ENCODE results near the gene REG1B. TPM values are rescaled to one million over a fixed set of nuclear protein-coding genes. Genes with fewer than 3 reads are reported as not detected.
A peak's percentile ranks its signal among the peaks of the same experiment; 100 is the strongest.

The REG1B gene
- total RNA-seq (2014; rRNA removed; shearing (Covaris generic)) (not detected in 2 replicates), total RNA-seq (2022) (not detected in 2 replicates), Bru-seq, nascent RNA (not detected), BruChase-seq, experiment 1, labeled RNA remaining after a 6-hour chase (not detected), BruChase-seq, experiment 2, labeled RNA remaining after a 2-hour chase (not detected)
- long read RNA-seq, result 0 reads

GRCh38 chr2:79087785-79088364, at the start of gene REG1B:
REG1B (minus strand) TSS chr2:79087993; CDS start chr2:79087612, 381 bp downstream.
- Histone ChIP-seq H3K79me2 (ENCODE audit: insufficient read depth, low read depth, low read length) (no peaks in the 10 kb centered on the region), H3K9me2 (ENCODE audit: insufficient read depth, low read length) (no peaks in the 10 kb centered on the region), H3K4me2 (ENCODE audit: low read length) (no peak within 1 kb of the TSS), H3K4me3 (ENCODE audit: low read depth, low read length, poor library complexity, severe bottlenecking) (no peak within 1 kb of the TSS), H4K20me1 (ENCODE audit: insufficient read depth, low read length) (no peaks in the 10 kb centered on the region), H2AFZ (ENCODE audit: low read length) (no peak within 1 kb of the TSS), H3K4me1 (ENCODE audit: insufficient read depth, low read length, poor library complexity, severe bottlenecking) (no peaks in the 10 kb centered on the region), H3K36me3 (ENCODE audit: insufficient read depth, low read length) (no peaks in the 10 kb centered on the region), H3K9me3 (ENCODE audit: low read length) (no peaks in the 10 kb centered on the region), H3K27ac (ENCODE audit: low read depth, low read length, poor library complexity, severe bottlenecking) (no peak within 1 kb of the TSS)
- intact Hi-C loops (cut with micrococcal nuclease; ENCODE audit: unreplicated experiment), result no loop called here
- CTCF ChIA-PET (ENCODE audit: unreplicated experiment), result no interaction called here
- TF ChIP-seq CTCF (conservative IDR thresholded peaks at IDR 0.05; ENCODE audit: low read length), result no peak
- TF ChIP-seq EZH2phosphoT487 (IDR thresholded peaks at IDR 0.05; ENCODE audit: borderline replicate concordance, low read depth, low read length), result no peak
- BruUV-seq (replicated peaks), result no TSS peak
- DNase-seq (ENCODE audit: low spot score), result no peak
- POLR2A ChIA-PET, result interaction anchor here (0.6 to 0.9 kb wide), 3 partner anchors 12 to 1449 kb away, joined by 3 read pairs; no protein-coding TSS in a partner anchor

- Histone ChIP-seq H3K9me3 (ENCODE audit: low read length) (no peaks in the 10 kb centered on the region), H3K4me1 (ENCODE audit: insufficient read depth, low read length, poor library complexity, severe bottlenecking) (no peaks in the 10 kb centered on the region), H3K9me2 (ENCODE audit: insufficient read depth, low read length) (no peaks in the 10 kb centered on the region), H3K79me2 (ENCODE audit: insufficient read depth, low read depth, low read length) (no peaks in the 10 kb centered on the region), H3K36me3 (ENCODE audit: insufficient read depth, low read length) (no peaks in the 10 kb centered on the region), H3K4me3 (ENCODE audit: low read depth, low read length, poor library complexity, severe bottlenecking) (no peak overlapping the region), H4K20me1 (ENCODE audit: insufficient read depth, low read length) (no peaks in the 10 kb centered on the region), H3K4me2 (ENCODE audit: low read length) (no peak overlapping the region), H3K27ac (ENCODE audit: low read depth, low read length, poor library complexity, severe bottlenecking) (no peak overlapping the region), H2AFZ (ENCODE audit: low read length) (no peak overlapping the region)
- POLR2A ChIA-PET, result interaction anchor here (0.8 kb wide), 1 partner anchor 18 kb away, joined by 3 read pairs; no protein-coding TSS in a partner anchor
- intact Hi-C loops (cut with micrococcal nuclease; ENCODE audit: unreplicated experiment), result no loop called here
- CTCF ChIA-PET (ENCODE audit: unreplicated experiment), result no interaction called here
- DNase-seq (ENCODE audit: low spot score), result no peak
- no TSS peak for BruUV-seq (replicated peaks)
- no peak for TF ChIP-seq EZH2phosphoT487 (IDR thresholded peaks at IDR 0.05; ENCODE audit: borderline replicate concordance, low read depth, low read length)
- 0 out of 2 replicates have a peak, but pooled peaks have one; percentile 12 for TF ChIP-seq CTCF (conservative IDR thresholded peaks at IDR 0.05; ENCODE audit: low read length)
Observed at GRCh38 chr2:79131687-79132086, 43.9 kb upstream of the REG1B start.

- no peaks in the 10 kb centered on the region for H3K9me3 ChIP-seq (ENCODE audit: low read length)
- no peaks in the 10 kb centered on the region for H3K36me3 ChIP-seq (ENCODE audit: insufficient read depth, low read length)
- no peak overlapping the region for H3K4me2 ChIP-seq (ENCODE audit: low read length)
- no peak for TF ChIP-seq EZH2phosphoT487 (IDR thresholded peaks at IDR 0.05; ENCODE audit: borderline replicate concordance, low read depth, low read length)
- TF ChIP-seq CTCF (conservative IDR thresholded peaks at IDR 0.05; ENCODE audit: low read length), result no peak
- ChIA-PET CTCF (ENCODE audit: unreplicated experiment) (no interaction called here), POLR2A (no interaction called here)
- H3K79me2 ChIP-seq (ENCODE audit: insufficient read depth, low read depth, low read length), result no peaks in the 10 kb centered on the region
- no peaks in the 10 kb centered on the region for H3K4me1 ChIP-seq (ENCODE audit: insufficient read depth, low read length, poor library complexity, severe bottlenecking)
- intact Hi-C loops (cut with micrococcal nuclease; ENCODE audit: unreplicated experiment), result no loop called here
- H3K4me3 ChIP-seq (ENCODE audit: low read depth, low read length, poor library complexity, severe bottlenecking), result no peak overlapping the region
- H3K9me2 ChIP-seq (ENCODE audit: insufficient read depth, low read length), result no peaks in the 10 kb centered on the region
- no peak overlapping the region for H3K27ac ChIP-seq (ENCODE audit: low read depth, low read length, poor library complexity, severe bottlenecking)
- H2AFZ ChIP-seq (ENCODE audit: low read length), result no peak overlapping the region
- no TSS peak for BruUV-seq (replicated peaks)
- no peaks in the 10 kb centered on the region for H4K20me1 ChIP-seq (ENCODE audit: insufficient read depth, low read length)
- DNase-seq (ENCODE audit: low spot score), result no peak
Observed at GRCh38 chr2:79129804-79130203, 42.0 kb upstream of the REG1B start.
